HL-60/S4 treated with phorbol 12-myristate 13-acetate at 8.2 ng/mL for 4 days and 3 days (cell line): ENCODE results near the gene FBXO45.
"Not testable (repeated sequence)": the region's sequence is repeated elsewhere in the genome, so short reads cannot be mapped to it uniquely, and the experiment has no call there.

Source experiments
- in situ Hi-C: fragments of 300-500 bp; cut with MboI; formaldehyde crosslinking; loops from 2 replicates; pipeline ENCODE4 v1.15.0; 2022; ENCODE audit warnings: low sequenced_read_pairs

The FBXO45 gene

DNA sequence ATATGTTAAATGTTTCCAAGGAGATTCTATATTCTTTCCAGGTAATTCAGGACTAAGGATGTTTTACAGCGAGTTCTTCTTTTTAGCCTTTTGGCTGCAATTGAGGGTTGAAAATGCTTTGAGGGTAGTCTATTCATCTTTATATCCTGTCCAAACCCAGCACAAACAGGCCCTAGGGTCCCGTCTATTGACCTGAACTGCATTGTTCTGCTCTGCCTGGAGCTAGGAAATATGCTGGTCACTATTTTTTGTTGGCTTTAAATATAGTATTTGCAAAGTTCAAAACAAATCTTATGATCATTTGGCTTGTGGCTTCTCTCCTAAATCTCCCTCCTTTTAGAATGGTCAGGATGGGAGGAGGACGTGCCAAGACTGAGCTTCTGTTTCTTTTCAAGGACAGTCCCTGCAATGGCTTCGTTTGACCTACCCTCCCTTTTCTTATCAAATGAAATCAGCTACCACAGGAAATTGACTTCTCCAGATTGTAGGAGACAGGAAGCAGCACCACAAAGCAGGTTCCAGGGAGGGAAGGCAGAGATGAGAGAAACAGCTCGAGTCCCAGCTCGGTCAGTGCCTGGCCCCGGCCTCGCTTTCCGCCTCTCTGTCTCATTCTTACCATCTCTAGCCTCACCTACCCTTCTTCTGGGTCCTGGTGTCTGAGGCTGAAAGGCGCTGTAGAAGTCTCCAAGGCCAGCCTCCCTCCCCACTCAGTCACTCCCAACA, 43.5 kb downstream of the FBXO45 start:
- in situ Hi-C loops = no loop called here

DNA sequence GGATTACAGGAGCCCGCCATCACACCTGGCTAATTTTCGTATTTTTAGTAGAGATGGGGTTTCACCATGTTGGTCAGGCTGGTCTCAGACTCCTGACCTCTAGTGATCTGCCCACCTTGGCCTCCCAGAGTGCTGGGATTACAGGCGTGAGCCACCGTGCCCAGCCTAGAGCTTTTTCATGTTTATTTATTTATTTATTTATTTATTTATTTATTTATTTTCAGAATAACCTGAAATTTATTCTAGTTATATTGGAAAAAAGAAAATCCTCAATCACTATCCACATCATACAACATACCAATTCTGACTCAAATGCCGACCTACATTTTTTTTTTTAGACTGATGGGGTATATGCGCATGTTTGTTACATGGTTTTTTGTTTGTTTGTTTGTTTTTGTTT, 46.8 kb downstream of the FBXO45 start:
- in situ Hi-C loops = not testable (repeated sequence)

DNA sequence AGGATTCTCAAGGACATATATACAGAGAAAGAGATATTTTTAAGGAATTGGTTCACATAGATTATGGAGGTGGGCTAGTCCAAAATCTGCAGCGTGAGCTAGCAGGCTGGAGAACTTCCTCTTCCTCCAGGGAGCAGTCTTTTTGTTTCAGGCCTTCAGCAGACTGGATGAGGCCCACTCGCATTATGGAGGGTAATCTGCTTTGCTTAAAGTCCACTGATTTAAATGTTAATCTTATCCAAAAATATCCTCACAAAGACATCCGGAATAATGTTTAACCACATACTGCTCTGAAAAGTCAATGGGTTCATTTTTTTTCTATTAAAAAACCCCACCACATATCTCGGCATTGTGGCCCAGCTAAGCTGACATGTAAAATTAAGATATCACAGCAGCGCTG, 48.8 kb downstream of the FBXO45 start:
- in situ Hi-C loops = no loop called here

DNA sequence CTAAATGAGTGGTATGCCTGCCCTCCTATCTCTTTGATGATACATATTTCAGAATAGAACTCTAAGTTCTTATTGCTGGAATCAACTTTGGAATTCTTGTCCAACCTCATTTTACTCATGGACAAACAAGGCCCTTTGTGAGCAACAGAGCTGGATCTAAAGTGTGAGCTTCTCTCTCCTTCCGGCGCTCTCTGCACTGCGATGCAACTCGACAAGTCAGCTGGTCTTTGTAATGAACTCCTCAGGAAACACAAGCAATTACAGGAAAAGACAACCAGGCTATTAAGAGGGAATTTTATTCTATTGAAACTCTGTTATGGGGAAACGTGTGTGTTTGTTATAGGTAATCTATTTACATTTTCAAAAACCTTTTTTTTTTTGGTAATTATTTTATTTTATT, 50.8 kb downstream of the FBXO45 start:
- in situ Hi-C loops = no loop called here

DNA sequence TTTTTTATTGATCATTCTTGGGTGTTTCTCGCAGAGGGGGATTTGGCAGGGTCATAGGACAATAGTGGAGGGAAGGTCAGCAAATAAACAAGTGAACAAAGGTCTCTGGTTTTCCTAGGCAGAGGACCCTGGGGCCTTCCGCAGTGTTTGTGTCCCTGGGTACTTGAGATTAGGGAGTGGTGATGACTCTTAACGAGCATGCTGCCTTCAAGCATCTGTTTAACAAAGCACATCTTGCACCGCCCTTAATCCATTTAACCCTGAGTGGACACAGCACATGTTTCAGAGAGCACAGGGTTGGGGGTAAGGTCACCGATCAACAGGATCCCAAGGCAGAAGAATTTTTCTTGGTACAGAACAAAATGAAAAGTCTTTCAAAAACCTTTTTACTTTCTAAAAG, 51.2 kb downstream of the FBXO45 start:
- in situ Hi-C loops = not testable (repeated sequence)

DNA sequence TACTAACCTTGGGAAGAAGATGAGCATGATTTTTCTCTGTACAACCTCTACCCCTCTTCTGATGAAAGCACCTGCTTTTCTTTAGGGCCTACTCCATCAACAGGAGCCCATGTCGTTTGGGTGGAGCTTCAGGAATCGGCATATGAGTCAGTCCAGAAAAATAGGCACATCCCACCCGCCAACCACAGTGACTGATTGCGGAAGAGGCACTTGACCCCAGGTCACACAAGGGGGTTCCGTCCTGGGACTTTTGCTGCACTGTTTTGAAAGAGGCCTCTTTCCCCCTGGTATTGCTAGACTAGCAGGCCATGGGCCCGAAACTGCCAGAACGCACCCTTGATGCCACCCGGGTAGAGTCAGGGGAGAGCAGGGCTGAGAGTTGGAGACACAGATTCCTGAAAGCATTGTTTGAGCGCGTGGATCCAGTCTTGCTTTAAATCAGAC, 51.7 kb downstream of the FBXO45 start:
- in situ Hi-C loops = no loop called here

DNA sequence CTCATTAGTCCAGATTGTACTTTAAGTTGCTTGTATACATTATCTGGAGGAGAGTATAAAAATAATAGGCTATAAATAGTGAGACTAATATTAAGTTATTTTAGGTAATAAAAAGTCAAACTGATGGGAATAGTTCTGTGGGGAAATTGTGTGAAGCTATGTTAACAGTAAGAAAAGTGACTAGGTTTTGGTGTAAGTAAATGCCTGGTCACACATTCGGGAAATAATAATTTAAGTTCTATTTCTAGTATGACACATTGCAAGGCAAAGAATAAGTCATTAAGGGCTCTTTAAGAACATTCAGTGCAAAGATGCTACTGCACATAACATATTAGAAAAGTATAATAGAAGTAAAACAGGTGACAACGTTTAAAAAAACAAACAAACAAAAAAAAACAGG, 52.2 kb downstream of the FBXO45 start:
- in situ Hi-C loops = no loop called here

DNA sequence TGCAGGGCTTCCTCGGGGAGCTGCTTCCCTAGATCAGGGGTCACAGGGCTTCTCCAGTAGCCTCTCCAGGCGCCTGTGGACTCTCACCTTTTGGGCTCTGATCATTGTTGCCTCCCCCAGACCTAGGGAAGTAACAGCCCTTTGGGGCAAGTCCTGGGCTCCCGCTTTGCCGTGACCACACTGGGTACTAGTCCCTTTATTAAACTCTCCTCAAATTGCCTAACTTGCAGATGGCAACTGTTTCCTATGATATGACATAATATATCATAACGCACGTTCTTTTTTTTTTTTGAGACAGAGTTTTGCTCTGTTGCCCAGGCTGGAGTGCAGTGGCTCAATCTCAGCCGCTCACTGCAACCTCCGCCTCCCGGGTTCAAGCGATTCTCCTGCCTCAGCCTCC, 53.2 kb downstream of the FBXO45 start:
- in situ Hi-C loops = no loop called here

DNA sequence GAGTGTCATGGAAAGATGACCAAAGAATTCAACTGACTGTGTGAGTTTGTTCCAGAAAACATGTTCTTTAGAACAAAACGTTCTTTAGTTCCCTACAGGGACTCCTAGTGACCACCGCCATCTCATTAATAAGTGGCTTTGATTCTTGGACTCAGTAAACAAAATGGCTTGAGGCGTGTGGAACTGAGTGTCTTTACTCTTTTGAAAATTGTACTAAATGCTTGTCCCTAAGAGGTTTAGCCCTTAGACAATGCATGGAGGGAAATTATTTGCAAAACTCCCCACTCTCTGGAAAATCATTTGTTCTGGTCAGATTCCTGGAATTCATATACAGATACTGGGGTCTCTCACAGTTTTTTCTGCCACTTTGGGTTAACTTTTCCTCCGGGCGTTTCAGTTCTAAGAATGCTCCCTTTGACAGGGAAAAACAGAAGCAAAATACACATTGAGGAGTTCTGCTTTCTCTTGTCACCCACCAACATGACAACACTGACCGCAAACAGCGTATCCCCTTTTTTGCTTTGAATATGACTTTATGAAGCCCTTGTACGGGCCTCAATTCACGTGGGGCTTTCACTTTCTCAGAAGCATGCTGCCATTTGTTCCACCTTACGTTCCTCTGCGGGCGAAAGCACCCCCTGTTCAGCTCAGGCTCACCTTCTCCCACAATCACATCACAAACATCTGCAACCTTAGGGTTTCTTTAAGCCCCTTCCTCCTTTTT, 55.8 kb downstream of the FBXO45 start:
- in situ Hi-C loops = no loop called here

DNA sequence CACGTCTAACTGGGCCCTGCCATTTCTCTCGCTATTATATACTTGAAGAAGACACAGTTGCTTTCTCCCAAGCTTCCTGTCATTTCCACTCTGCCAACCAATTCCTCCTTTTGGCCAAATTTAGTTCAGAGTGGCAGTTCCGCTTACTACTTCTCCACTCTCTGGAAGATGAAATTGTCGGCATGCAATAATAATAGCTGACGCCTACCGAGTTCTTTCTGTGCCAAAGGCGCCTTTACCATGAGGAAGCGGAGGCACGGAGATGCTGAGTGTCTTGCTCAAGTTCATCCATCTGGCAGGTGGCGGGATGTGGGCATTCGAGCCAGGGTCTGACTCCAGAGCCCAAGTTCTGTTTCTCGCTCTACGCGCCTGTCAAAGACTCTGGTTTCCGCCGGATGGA, 56.4 kb downstream of the FBXO45 start:
- in situ Hi-C loops = no loop called here

DNA sequence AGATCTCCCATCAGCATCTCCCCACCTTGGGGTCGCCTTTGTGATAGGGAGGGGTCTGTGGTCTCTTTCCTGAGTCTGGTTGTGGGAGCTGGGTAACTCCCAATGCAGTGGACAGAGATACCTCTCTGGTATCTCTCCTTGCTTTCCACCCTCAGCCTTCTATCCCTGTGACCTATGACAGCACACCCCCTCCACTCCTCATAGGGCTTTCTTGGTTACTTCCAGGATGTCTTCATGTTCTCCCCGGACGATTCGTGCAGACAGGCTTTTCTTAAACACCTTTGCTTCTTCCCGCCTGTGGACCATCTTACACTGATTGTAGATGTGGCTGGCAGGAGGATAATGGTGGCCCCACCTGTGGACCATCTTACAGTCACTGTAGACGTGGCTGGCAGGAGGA, 56.9 kb downstream of the FBXO45 start:
- in situ Hi-C loops = no loop called here

DNA sequence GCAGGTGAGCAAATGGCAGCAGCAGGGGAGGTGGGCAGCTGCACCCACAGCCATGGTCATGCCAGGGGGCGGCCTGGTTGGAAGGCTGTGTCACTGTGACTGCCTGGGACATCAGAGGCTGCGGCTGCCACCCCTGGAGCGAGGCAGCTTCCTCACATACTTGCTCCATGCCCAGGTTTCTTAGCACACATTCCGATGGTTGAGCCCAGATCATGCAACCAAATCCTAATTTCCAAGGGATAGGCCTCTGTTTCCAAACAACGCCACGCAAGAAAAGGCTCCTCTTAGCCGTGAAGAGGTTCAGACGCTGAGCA, 59.4 kb downstream of the FBXO45 start:
- in situ Hi-C loops = no loop called here

DNA sequence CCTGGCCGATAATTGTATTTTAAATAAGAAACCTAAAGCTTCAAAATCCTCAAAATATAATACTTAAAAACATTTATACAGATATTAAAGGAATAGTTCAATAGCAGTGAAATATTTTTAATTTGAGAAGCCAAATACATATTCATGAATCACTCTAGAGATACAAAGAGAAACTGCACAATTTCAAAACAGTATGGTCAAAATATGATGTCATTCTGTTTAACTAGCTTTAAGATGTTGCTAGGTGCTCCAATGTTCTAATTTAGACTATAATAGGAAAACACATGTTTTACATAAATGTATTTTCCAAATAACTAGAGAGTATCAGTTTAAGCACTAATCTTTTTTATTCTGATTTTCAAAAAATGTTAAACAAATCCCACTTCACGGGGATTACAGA, 60.8 kb downstream of the FBXO45 start:
- in situ Hi-C loops = no loop called here

DNA sequence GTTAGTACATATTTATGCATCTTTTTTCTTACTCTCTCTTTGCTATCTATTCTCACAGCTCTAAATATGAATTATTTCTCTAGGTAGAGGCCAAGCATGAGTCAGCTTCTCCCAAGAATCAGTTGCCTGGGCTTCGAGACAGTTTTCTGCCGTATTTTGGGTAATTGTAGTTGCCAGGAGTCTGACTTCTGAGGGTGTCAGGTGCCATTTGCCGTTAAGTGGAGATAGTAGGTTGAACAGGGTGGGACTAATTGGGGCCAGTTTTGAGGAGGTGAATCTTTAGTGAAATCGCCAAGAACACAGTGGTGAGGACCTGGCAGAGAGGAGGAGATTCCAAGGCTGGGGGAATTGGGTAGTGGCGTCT, 63.2 kb downstream of the FBXO45 start:
- in situ Hi-C loops = no loop called here

DNA sequence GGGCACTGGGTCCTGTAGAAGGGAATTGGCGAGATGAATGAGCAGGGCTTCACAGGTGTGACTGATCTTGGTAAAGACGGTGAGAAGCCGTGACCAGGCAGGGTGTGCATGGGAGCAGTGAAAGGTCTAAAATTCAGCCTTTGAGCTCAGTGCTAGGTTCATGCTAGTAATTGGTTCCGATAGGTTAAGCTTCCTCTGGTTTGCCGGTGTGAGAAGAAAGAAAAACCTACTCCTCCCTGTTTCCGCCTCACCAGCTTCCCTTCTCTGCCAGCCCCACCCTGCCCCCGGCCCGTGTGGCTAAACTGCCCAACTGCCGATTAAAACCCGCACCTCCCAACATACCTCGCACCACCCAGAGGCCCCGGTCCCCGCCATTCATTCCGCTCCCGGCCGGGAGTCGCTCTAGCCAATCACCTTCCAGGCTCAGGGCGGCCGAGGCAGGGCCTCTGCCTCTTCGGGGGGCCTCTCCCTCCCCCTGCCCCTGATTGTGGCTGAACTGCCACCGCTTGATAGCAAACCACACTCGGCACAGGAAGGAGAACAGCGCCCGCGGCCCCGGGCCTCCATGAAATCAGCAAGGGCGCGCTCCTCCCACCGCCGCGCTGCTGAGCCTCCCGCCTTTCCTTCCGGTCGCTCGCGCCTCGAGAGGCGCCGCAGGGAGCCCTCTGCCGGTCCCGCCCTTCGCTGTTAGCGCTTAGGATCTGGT, 63.7 kb downstream of the FBXO45 start:
- in situ Hi-C loops = no loop called here

DNA sequence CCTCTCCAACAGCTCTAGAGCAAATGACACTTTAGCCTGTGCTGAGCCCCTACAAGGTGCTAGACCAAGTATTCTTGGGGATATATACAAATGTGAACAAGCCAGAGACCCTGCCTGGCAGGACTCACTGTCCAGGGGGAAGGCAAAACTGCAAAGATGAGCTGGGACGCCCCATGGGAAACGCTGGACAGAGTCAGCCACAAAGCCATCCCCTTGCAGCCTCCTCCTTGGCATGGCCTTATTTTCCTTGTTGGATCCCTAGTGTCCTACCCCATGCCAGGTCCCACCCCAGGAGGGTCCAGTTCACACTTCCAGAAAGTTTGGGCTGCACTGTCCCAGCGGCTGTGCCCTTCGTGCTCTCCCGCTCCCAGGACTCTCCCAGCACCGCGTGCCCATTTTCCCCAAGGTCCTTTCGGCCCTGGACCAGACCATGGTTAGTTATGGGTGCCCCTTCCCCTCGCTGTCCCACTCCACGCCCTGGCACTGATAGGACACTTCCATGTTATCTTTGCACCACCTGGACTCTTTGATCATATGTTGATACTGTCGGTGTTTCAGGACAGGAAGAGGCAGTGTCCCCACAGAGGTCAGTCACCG, 65.2 kb downstream of the FBXO45 start:
- in situ Hi-C loops = no loop called here

DNA sequence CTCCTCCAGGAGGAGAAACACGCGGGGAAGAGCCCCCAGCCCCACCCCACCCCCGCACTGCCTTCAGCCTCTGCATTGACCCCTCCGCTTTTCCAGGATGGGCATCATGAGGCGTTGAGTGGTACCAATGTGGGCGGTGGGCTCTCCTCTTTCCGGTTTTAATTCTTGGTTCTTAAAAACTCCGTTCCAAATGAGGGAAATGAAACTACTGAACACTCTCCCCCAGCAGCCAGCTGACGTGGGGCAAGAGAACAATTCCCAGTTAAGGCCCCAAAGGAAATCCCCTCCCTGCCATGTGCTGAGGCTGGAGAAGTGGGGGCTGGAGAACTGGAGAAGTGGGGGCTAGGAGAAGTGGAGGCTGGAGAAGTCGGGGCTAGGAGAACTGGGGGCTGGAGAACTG, 65.8 kb downstream of the FBXO45 start:
- in situ Hi-C loops = no loop called here

DNA sequence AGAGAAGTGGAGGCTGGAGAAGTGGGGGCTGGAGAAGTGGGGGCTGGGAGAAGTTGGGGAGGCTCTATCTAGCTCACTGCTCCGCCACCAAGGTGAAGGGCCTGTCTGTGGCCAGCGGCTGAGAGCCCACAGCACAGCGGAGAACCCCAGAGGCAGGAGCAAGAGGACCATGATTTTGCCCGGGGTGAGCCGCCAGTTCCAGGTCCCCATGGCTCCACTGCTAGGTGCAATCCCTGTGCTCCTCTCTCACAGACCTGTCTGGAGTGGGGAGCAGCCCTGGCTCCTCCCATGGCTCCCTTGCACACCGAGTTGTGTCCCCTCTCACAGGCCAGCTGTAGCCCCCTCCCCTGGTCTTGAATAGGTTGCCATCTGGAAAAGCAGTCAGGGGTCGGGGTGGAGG, 66.4 kb downstream of the FBXO45 start:
- in situ Hi-C loops = no loop called here

DNA sequence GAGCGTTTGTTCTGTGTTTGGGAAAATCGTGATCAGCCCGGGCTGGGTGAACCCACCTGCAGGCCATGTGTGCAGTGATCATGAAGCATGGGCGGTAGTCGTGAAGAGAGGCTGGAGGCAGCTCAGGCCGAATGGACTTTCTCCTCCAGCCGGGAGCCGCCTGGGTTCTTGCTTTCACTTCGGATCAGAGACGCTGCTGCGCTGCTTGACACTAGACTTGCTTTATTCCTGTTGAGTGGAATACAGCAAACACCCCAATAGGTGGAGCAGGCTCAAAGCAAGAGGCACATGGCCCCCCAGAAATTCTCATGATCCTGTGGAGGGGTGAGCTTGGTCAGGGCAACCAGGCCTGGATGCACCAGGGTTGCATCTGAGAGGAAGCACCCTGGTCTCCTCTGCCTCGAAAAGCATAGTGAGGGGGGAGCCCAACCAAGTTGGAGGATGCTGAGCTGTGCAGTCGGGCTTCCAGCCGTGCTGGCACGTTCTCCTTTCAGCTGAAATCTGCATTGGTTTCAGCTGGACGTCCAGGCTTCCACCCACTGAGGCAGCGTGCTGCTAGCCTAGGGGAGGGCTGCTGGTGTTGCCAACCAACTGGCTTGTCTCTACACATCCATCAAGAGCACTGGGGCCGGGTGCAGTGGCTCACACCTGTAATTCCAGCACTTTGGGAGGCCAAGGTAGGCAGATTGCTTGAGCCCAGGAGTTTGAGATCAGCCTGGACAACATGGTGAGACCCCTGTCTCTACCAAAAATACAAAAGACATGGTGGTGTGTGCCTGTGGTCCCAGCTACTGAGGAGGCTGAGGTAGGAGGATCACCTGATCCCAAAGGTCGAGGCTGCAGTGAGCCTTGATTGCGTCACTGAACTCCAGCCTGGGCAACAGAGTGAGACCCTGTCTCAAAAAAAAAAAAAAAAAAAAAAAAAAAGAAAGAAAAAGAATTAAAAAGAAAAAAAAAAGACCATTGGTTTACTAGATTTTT, 68.2 kb downstream of the FBXO45 start:
- in situ Hi-C loops = no loop called here

DNA sequence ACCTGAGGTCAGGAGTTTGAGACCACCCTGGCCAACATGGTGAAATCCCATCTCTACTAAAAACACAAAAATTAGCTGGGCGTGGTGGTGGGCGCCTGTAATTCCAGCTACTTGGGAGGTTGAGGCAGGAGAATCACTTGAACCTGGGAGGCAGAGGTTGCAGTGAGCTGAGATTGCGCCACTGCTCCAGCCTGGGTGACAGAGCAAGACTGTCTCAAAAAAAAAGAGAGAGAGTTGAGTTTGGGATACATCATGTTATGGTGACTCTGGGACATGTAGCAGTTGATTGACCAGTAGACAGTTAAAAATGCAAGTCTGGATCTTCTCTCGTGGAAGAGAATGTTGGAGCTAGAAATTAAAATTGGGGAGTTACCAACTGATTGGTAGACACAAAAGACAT, 69.5 kb downstream of the FBXO45 start:
- in situ Hi-C loops = not testable (repeated sequence)
